Endothelial cell of umbilical vein (primary cell): ENCODE measurements around the gene TCF25. TPM values are rescaled to one million over a fixed set of nuclear protein-coding genes. Genes with fewer than 3 reads are reported as not detected.
"Not testable (repeated sequence)": the region's sequence is repeated elsewhere in the genome, so short reads cannot be mapped to it uniquely, and the experiment has no call there.

Experiments used
- BruUV-seq: library from RNA; stranded (reverse); fragments of 400-500 nt; replicated peaks from 2 replicates; lab custom pipeline; 2021; lab: Mats Ljungman, UMichigan
- CTCF ChIA-PET: fragments of 300-600, 350-600 bp; sonication (Branson Sonifier 250); formaldehyde crosslinking; loops from one replicate; lab custom pipeline; 2021; ENCODE audit warnings: antibody characterized with exemption, inconsistent platforms; lab: Charles Lee
- POLR2A ChIA-PET: fragments of 300-600, 350-600 bp; sonication (Branson Sonifier 250); formaldehyde crosslinking; loops from one replicate; lab custom pipeline; 2021; ENCODE audit warnings: antibody characterized with exemption, inconsistent platforms; lab: Charles Lee
- DNase-seq: peaks from one replicate; pipeline ENCODE4 v3.0.0-alpha.2; 2011; ENCODE audit warnings: low read depth, low spot score
- FAIRE-seq: peaks from 2 replicates; lab custom pipeline; 2011; peaks lifted over from hg19 to GRCh38; lab: Jason Lieb, UNC
- H2AFZ ChIP-seq: 2 replicates; pipeline ENCODE4 v1.6.0; 2012; ENCODE audit warnings: low read depth, low read length, control low read depth, inconsistent platforms
- H3K27ac ChIP-seq: 2 replicates; pipeline ENCODE4 v1.5.1; 2011; ENCODE audit warnings: low read depth, mild to moderate bottlenecking, control low read depth, low read length, moderate library complexity; ENCODE audit not compliant: insufficient read depth
- H3K27me3 ChIP-seq, 2 experiments: 2 replicates each; pipeline versions ENCODE4 v1.6.0 to v1.6.1; 2011; ENCODE audit warnings: low read length in 2 of 2, mixed read lengths in 1 of 2; ENCODE audit not compliant: control insufficient read depth in 2 of 2, insufficient read depth in 2 of 2
- H3K36me3 ChIP-seq, 2 experiments: 2 replicates in 1 of 2; 3 replicates in 1 of 2; pipeline ENCODE4 v1.5.1; 2011; ENCODE audit warnings: low read length in 2 of 2, mild to moderate bottlenecking in 1 of 2, moderate library complexity in 1 of 2; ENCODE audit not compliant: control insufficient read depth in 2 of 2, insufficient read depth in 2 of 2; ENCODE audit errors: extremely low read depth in 1 of 2
- H3K4me1 ChIP-seq: 3 replicates; pipeline ENCODE4 v1.5.1; 2011; ENCODE audit warnings: mild to moderate bottlenecking, low read length; ENCODE audit not compliant: control insufficient read depth, insufficient read depth; ENCODE audit errors: extremely low read depth
- H3K4me2 ChIP-seq: 2 replicates; pipeline ENCODE4 v1.6.1; 2011; ENCODE audit warnings: low read length, control low read depth, mixed read lengths; ENCODE audit not compliant: insufficient read depth
- H3K4me3 ChIP-seq, 3 experiments: fragments of 200-600 bp in 1 of 3; sonication (generic), shearing (Covaris generic) in 1 of 3; replicated peaks in 1 of 3; 2 replicates each; pipeline ENCODE4 v1.5.1; 2011 to 2016; ENCODE audit warnings: control low read depth in 3 of 3, low read length in 3 of 3, mild to moderate bottlenecking in 2 of 3, inconsistent platforms in 1 of 3, low read depth in 1 of 3, moderate library complexity in 1 of 3; ENCODE audit not compliant: insufficient read depth in 1 of 3
- H3K79me2 ChIP-seq: 2 replicates; pipeline ENCODE4 v1.6.0; 2012; ENCODE audit warnings: low read length, inconsistent platforms; ENCODE audit not compliant: control insufficient read depth, insufficient read depth
- H3K9ac ChIP-seq: replicated peaks from 2 replicates; pipeline ENCODE3; 2011; ENCODE audit warnings: low read length, control low read depth; ENCODE audit not compliant: insufficient read depth; ENCODE audit errors: extremely low read depth
- H3K9me1 ChIP-seq: replicated peaks from 3 replicates; pipeline ENCODE4 v1.6.0; 2011; ENCODE audit warnings: mild to moderate bottlenecking, low read length; ENCODE audit not compliant: control insufficient read depth, insufficient read depth; ENCODE audit errors: extremely low read depth
- H3K9me3 ChIP-seq: replicated peaks from 2 replicates; pipeline ENCODE4 v1.5.1; 2012; ENCODE audit warnings: low read length, inconsistent platforms; ENCODE audit not compliant: control insufficient read depth, insufficient read depth
- H4K20me1 ChIP-seq: replicated peaks from 2 replicates; pipeline ENCODE3; 2011; ENCODE audit warnings: mild to moderate bottlenecking, low read length; ENCODE audit not compliant: control insufficient read depth, insufficient read depth; ENCODE audit errors: extremely low read depth
- FOS ChIP-seq: IDR thresholded peaks from 2 replicates; pipeline ENCODE4 v1.6.1; 2011; ENCODE audit warnings: mild to moderate bottlenecking, low read length, moderate library complexity, borderline replicate concordance; ENCODE audit not compliant: insufficient read depth
- GATA2 ChIP-seq: IDR thresholded peaks from 2 replicates; pipeline ENCODE4 v1.7.0; 2011; ENCODE audit warnings: low read depth, mild to moderate bottlenecking, moderate library complexity, mixed read lengths, low read length; ENCODE audit not compliant: insufficient read length, insufficient read depth
- JUN ChIP-seq: IDR thresholded peaks from 2 replicates; pipeline ENCODE4 v1.6.1; 2011; ENCODE audit warnings: borderline replicate concordance, low read depth; ENCODE audit not compliant: insufficient read length, insufficient read depth
- POLR2A ChIP-seq: IDR thresholded peaks from 2 replicates; pipeline ENCODE4 v1.6.1; 2012; ENCODE audit warnings: low read depth, mild to moderate bottlenecking, control low read depth, low read length
- POLR2AphosphoS5 ChIP-seq: IDR thresholded peaks from 2 replicates; pipeline ENCODE4 v1.6.1; 2012; ENCODE audit warnings: low read depth, mild to moderate bottlenecking, control low read depth, low read length, moderate library complexity; ENCODE audit not compliant: insufficient read depth
- dilution Hi-C: fragments of 300-500 bp; cut with MboI; formaldehyde crosslinking; loops from one replicate; pipeline ENCODE4 v1.15.0; 2019; ENCODE audit warnings: low sequenced_read_pairs; ENCODE audit not compliant: extremely low pct_ligation_motif_present
- intact Hi-C: fragments of 100-400 bp; cut with micrococcal nuclease; formaldehyde crosslinking; loops from one replicate; pipeline ENCODE4 v1.10.0; 2022
- polyA plus RNA-seq, 4 experiments: library from polyadenylated mRNA; depleted of rRNA in 3 of 4; stranded (reverse) in 3 of 4; unstranded in 1 of 4; fragments of >200 nt; gene quantifications; 2 replicates each; pipeline versions ENCODE4 v1.2.1 to v1.2.3, GENCODE V29; 2011 to 2012; ENCODE audit warnings: missing spikeins in 1 of 4
- total RNA-seq: library from RNA; stranded (reverse); gene quantifications from 2 replicates; pipeline ENCODE4 v1.2.3, GENCODE V29; 2021
- TF ChIP-seq, protein P1 (sequence below), 2 donors: IDR thresholded peaks; 1 replicate in 1 of 2; 2 replicates in 1 of 2; pipeline ENCODE4 v1.5.1; 2011; ENCODE audit warnings: low read length in 2 of 2, mild to moderate bottlenecking in 2 of 2, moderate library complexity in 2 of 2, control low read depth in 1 of 2, inconsistent platforms in 1 of 2, low read depth in 1 of 2; ENCODE audit not compliant: insufficient read depth in 1 of 2; ENCODE audit errors: extremely low read depth in 1 of 2

TCF25 gene
- total and polyA plus RNA-seq, 2 donors (not counting 3 experiments of a cell fraction or from before 2014, with no cell fraction given): 193 to 234 TPM

DNA sequence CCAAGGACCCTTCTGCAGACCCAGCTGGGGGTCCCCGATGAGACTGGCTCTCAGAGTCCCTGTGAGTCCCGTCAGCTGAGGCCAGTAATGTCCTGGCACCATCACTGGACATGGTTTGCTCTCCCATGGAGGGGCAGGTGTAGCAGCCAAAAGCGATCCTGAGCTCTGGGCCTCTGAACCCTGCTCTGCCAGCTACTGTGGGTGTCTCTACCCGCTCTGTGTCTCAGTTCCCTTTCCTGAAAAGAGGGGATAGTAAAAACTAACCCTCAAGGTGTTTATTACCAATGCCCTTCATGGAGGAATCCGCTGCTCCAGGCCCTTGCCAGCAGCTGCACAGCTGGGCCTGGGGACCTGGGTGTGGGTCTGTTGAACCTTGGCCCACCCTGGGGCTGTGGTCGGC lies 58.6 kb downstream of the TCF25 start:
- POLR2A ChIA-PET: interaction anchor here (0.9 kb wide), 1 partner anchor 9 kb away, joined by 3 read pairs; no protein-coding TSS in a partner anchor
- DNase-seq: no peak

DNA sequence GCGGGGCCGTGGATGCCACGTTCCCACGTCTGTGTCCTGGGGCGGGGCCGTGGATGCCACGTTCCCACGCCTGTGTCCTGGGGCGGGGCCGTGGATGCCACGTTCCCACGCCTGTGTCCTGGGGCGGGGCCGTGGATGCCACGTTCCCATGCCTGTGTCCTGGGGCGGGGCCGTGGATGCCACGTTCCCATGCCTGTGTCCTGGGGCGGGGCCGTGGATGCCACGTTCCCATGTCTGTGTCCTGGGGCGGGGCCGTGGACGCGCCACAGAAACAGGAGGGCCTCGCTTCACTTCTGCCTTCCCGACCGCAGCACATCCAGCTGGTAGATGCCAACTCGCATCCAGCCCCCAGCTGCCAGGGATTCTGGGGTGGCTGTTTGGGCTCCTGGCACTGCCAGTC lies 60.6 kb downstream of the TCF25 start:
- CTCF ChIA-PET, dilution Hi-C loops, H4K20me1 ChIP-seq: not testable (repeated sequence)

More for the DNA sequence above, 58.6 kb downstream of the TCF25 start:
- H3K9me1 ChIP-seq: no peaks in the 10 kb centered on the region
- no peaks in the 10 kb centered on the region for H3K9me3 ChIP-seq
- H3K4me2 ChIP-seq: no peak overlapping the region
- H3K27ac ChIP-seq: no peak overlapping the region
- no peak overlapping the region for H3K4me3 ChIP-seq
- peaks cover 5% of the 10 kb centered on the region for H3K79me2 ChIP-seq
- peaks cover 4% of the 10 kb centered on the region for H4K20me1 ChIP-seq
- TF ChIP-seq, protein P1, sequence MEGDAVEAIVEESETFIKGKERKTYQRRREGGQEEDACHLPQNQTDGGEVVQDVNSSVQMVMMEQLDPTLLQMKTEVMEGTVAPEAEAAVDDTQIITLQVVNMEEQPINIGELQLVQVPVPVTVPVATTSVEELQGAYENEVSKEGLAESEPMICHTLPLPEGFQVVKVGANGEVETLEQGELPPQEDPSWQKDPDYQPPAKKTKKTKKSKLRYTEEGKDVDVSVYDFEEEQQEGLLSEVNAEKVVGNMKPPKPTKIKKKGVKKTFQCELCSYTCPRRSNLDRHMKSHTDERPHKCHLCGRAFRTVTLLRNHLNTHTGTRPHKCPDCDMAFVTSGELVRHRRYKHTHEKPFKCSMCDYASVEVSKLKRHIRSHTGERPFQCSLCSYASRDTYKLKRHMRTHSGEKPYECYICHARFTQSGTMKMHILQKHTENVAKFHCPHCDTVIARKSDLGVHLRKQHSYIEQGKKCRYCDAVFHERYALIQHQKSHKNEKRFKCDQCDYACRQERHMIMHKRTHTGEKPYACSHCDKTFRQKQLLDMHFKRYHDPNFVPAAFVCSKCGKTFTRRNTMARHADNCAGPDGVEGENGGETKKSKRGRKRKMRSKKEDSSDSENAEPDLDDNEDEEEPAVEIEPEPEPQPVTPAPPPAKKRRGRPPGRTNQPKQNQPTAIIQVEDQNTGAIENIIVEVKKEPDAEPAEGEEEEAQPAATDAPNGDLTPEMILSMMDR (IDR thresholded peaks at IDR 0.05; ENCODE audit: extremely low read depth in 1 of 2, insufficient read depth in 1 of 2, low read depth in 1 of 2, low read length in 2 of 2): no peak
- TF ChIP-seq POLR2AphosphoS5 (no peak), GATA2 (no peak), JUN (no peak), POLR2A (no peak), FOS (no peak)
- CTCF ChIA-PET: no interaction called here
- H3K27me3 ChIP-seq: no peaks in the 10 kb centered on the region
- FAIRE-seq: no peak
- no peaks in the 10 kb centered on the region for H3K4me1 ChIP-seq
- no peak overlapping the region for H3K9ac ChIP-seq
- H3K36me3 ChIP-seq: peaks cover 15 to 33% of the 10 kb centered on the region in 2 experiments
- dilution Hi-C loops (no loop called here), intact Hi-C loops (no loop called here)
- H2AFZ ChIP-seq: no peak overlapping the region
- no TSS peak for BruUV-seq

More for the DNA sequence above, 60.6 kb downstream of the TCF25 start:
- H3K27me3 ChIP-seq, H3K9ac ChIP-seq, H3K9me1 ChIP-seq, H3K9me3 ChIP-seq, H3K4me1 ChIP-seq, intact Hi-C loops, H2AFZ ChIP-seq, H3K27ac ChIP-seq, POLR2A ChIA-PET, H3K4me3 ChIP-seq, H3K4me2 ChIP-seq, BruUV-seq, H3K79me2 ChIP-seq, FAIRE-seq, DNase-seq: not testable (repeated sequence)
- peaks cover 11 to 33% of the 10 kb centered on the region in 2 experiments for H3K36me3 ChIP-seq
